H1 (cell line): ENCODE data around the gene UTP14C. TPM values are rescaled to one million over a fixed set of nuclear protein-coding genes. Genes with fewer than 3 reads are reported as not detected.

ENCODE experiments used
- CTCF ChIA-PET: fragments of 300-600 bp; sonication (Branson Sonifier 250); formaldehyde crosslinking; loops from one replicate; lab custom pipeline; 2021; ENCODE audit not compliant: partially characterized antibody; lab: Charles Lee
- POLR2A ChIA-PET: fragments of 300-600 bp; sonication (Branson Sonifier 250); formaldehyde crosslinking; loops from one replicate; lab custom pipeline; 2021; ENCODE audit warnings: inconsistent platforms; ENCODE audit not compliant: partially characterized antibody; lab: Charles Lee
- DNase-seq, 2 experiments: peaks; one replicate each; pipeline versions ENCODE4 v3.0.0 to v3.0.0-alpha.2; 2010 to 2022; ENCODE audit warnings: low spot score in 2 of 2, low read depth in 1 of 2, mixed read lengths in 1 of 2
- FAIRE-seq: peaks from 2 replicates; lab custom pipeline; 2011; peaks lifted over from hg19 to GRCh38; lab: Jason Lieb, UNC
- H2AFZ ChIP-seq: 2 replicates; pipeline ENCODE4 v1.8.1; 2012; ENCODE audit warnings: low read length, inconsistent platforms
- H2AK5ac ChIP-seq: 2 replicates; pipeline ENCODE4 v1.6.1; 2013; ENCODE audit warnings: low read depth, low read length
- H2BK120ac ChIP-seq: replicated peaks from 2 replicates; pipeline ENCODE3; 2013; ENCODE audit warnings: low read depth, low read length, inconsistent platforms
- H2BK12ac ChIP-seq: 2 replicates; pipeline ENCODE4 v1.6.1; 2013; ENCODE audit warnings: low read depth, low read length
- H2BK15ac ChIP-seq: 2 replicates; pipeline ENCODE4 v1.6.1; 2013; ENCODE audit warnings: low read length
- H2BK20ac ChIP-seq: 2 replicates; pipeline ENCODE4 v1.6.1; 2013; ENCODE audit warnings: low read length
- H2BK5ac ChIP-seq: 2 replicates; pipeline ENCODE4 v1.6.1; 2013; ENCODE audit warnings: low read depth, low read length
- H3K14ac ChIP-seq: 2 replicates; pipeline ENCODE4 v1.6.1; 2013; ENCODE audit warnings: inconsistent platforms; ENCODE audit not compliant: insufficient read length
- H3K18ac ChIP-seq: 2 replicates; pipeline ENCODE4 v1.6.1; 2013; ENCODE audit warnings: low read length; ENCODE audit errors: extremely low read depth
- H3K23ac ChIP-seq: 2 replicates; pipeline ENCODE4 v1.6.1; 2013; ENCODE audit warnings: inconsistent platforms; ENCODE audit not compliant: insufficient read length
- H3K23me2 ChIP-seq: 2 replicates; pipeline ENCODE4 v1.6.1; 2013; ENCODE audit warnings: low read depth, low read length
- H3K27ac ChIP-seq: 2 replicates; pipeline ENCODE4 v1.6.1; 2011; ENCODE audit warnings: low read depth, low read length, inconsistent platforms
- H3K27me3 ChIP-seq, 4 experiments: replicated peaks in 1 of 4; 1 replicate in 1 of 4; 2 replicates in 3 of 4; pipeline versions ENCODE4 v1.6.1 to v1.8.1; 2011 to 2013; ENCODE audit warnings: low read length in 3 of 4, mild to moderate bottlenecking in 3 of 4, inconsistent platforms in 2 of 4, mixed read lengths in 2 of 4, moderate library complexity in 1 of 4; ENCODE audit not compliant: control insufficient read depth in 3 of 4, insufficient read depth in 3 of 4; ENCODE audit errors: extremely low read depth in 1 of 4
- H3K36me3 ChIP-seq, 4 experiments: 2 replicates each; pipeline versions ENCODE4 v1.6.1 to v1.8.1; 2011 to 2013; ENCODE audit warnings: mild to moderate bottlenecking in 4 of 4, low read length in 3 of 4, moderate library complexity in 2 of 4, control low read depth in 1 of 4, inconsistent platforms in 1 of 4; ENCODE audit not compliant: insufficient read depth in 4 of 4, control insufficient read depth in 2 of 4
- H3K4ac ChIP-seq: replicated peaks from 2 replicates; pipeline ENCODE3; 2013; ENCODE audit warnings: low read length, low read depth, mixed read lengths, inconsistent platforms; ENCODE audit not compliant: insufficient read length
- H3K4me1 ChIP-seq, 4 experiments: replicated peaks in 1 of 4; 1 replicate in 1 of 4; 2 replicates in 3 of 4; pipeline versions ENCODE4 v1.6.1 to v1.8.1; 2011 to 2013; ENCODE audit warnings: low read length in 3 of 4, inconsistent platforms in 2 of 4, mixed read lengths in 1 of 4; ENCODE audit not compliant: insufficient read depth in 4 of 4, control insufficient read depth in 3 of 4
- H3K4me2 ChIP-seq, 2 experiments: 2 replicates each; pipeline versions ENCODE4 v1.6.1 to v1.8.1; 2011 to 2013; ENCODE audit warnings: low read depth in 2 of 2, low read length in 2 of 2, control low read depth in 1 of 2, inconsistent platforms in 1 of 2, mild to moderate bottlenecking in 1 of 2; ENCODE audit not compliant: insufficient read depth in 1 of 2
- H3K4me3 ChIP-seq, 4 experiments: fragments of 200-600, 300-600 bp in 1 of 4; sonication (generic), shearing (Covaris generic), sonication (Bioruptor Twin) in 1 of 4; 2 replicates each; pipeline versions ENCODE4 v1.5.1 to v1.8.1; 2011 to 2016; ENCODE audit warnings: low read length in 4 of 4, low read depth in 3 of 4, control low read depth in 2 of 4, inconsistent platforms in 2 of 4, mild to moderate bottlenecking in 2 of 4, mixed read lengths in 1 of 4, moderate library complexity in 1 of 4; ENCODE audit not compliant: insufficient read depth in 2 of 4; ENCODE audit errors: extremely low read depth in 1 of 4
- H3K56ac ChIP-seq: replicated peaks from 2 replicates; pipeline ENCODE3; 2013; ENCODE audit warnings: low read depth, mild to moderate bottlenecking, mixed read lengths, low read length, inconsistent platforms; ENCODE audit not compliant: insufficient read length
- H3K79me1 ChIP-seq: 2 replicates; pipeline ENCODE4 v1.6.1; 2013; ENCODE audit warnings: low read depth, low read length, control low read depth
- H3K79me2 ChIP-seq, 2 experiments: 2 replicates each; pipeline versions ENCODE4 v1.6.1 to v1.8.1; 2012 to 2013; ENCODE audit warnings: low read length in 2 of 2, mild to moderate bottlenecking in 2 of 2, inconsistent platforms in 1 of 2; ENCODE audit not compliant: insufficient read depth in 2 of 2, control insufficient read depth in 1 of 2
- H3K9ac ChIP-seq, 4 experiments: replicated peaks in 1 of 4; 1 replicate in 1 of 4; 2 replicates in 3 of 4; pipeline versions ENCODE4 v1.6.1 to v1.8.1; 2011 to 2013; ENCODE audit warnings: low read depth in 3 of 4, low read length in 3 of 4, control low read depth in 2 of 4, mild to moderate bottlenecking in 2 of 4, moderate library complexity in 2 of 4, inconsistent platforms in 1 of 4; ENCODE audit errors: extremely low read depth in 1 of 4
- H3K9me3 ChIP-seq, 2 experiments: 2 replicates each; pipeline versions ENCODE4 v1.6.1 to v1.8.1; 2012 to 2013; ENCODE audit warnings: mild to moderate bottlenecking in 2 of 2, moderate library complexity in 2 of 2, control low read depth in 1 of 2, inconsistent platforms in 1 of 2, low read depth in 1 of 2, low read length in 1 of 2, mixed read lengths in 1 of 2; ENCODE audit not compliant: insufficient read depth in 2 of 2
- H4K20me1 ChIP-seq, 2 experiments: replicated peaks in 1 of 2; 2 replicates each; pipeline versions ENCODE3 to v1.8.1; 2011 to 2013; ENCODE audit warnings: inconsistent platforms in 2 of 2, low read length in 2 of 2, mild to moderate bottlenecking in 1 of 2; ENCODE audit not compliant: insufficient read depth in 2 of 2, control insufficient read depth in 1 of 2
- H4K5ac ChIP-seq: 2 replicates; pipeline ENCODE4 v1.6.1; 2013; ENCODE audit warnings: low read length, low read depth, mixed read lengths, inconsistent platforms; ENCODE audit not compliant: insufficient read length
- H4K8ac ChIP-seq: 2 replicates; pipeline ENCODE4 v1.8.0; 2013; ENCODE audit warnings: mild to moderate bottlenecking, moderate library complexity, low read length, inconsistent platforms; ENCODE audit not compliant: insufficient read depth; ENCODE audit errors: extremely low read depth
- H4K91ac ChIP-seq: replicated peaks from 2 replicates; pipeline ENCODE3; 2013; ENCODE audit warnings: low read length, mixed read lengths, inconsistent platforms; ENCODE audit not compliant: insufficient read length
- BACH1 ChIP-seq: IDR thresholded peaks from 2 replicates; pipeline ENCODE4 v1.6.1; 2012; ENCODE audit warnings: low read length, improper control_type of control experiment
- CHD2 ChIP-seq: IDR thresholded peaks from 2 replicates; pipeline ENCODE4 v1.6.1; 2012; ENCODE audit warnings: low read length, improper control_type of control experiment
- CTBP2 ChIP-seq: IDR thresholded peaks from 2 replicates; pipeline ENCODE4 v1.7.0; 2011; ENCODE audit warnings: borderline replicate concordance, mild to moderate bottlenecking, moderate library complexity, mixed read lengths, low read length; ENCODE audit not compliant: insufficient read depth, insufficient read length
- GABPA ChIP-seq: IDR thresholded peaks from 2 replicates; pipeline ENCODE4 v1.6.1; 2011; ENCODE audit warnings: mild to moderate bottlenecking, low read length, moderate library complexity, borderline replicate concordance; ENCODE audit not compliant: insufficient read depth
- HDAC6 ChIP-seq: IDR thresholded peaks from one replicate; pipeline ENCODE4 v1.7.1; 2012; ENCODE audit warnings: low read depth, mild to moderate bottlenecking, inconsistent platforms, low read length, moderate library complexity
- RAD21 ChIP-seq, 2 experiments: IDR thresholded peaks in 1 of 2; conservative IDR thresholded peaks in 1 of 2; 2 replicates each; pipeline ENCODE4 v1.6.1; 2011; ENCODE audit warnings: low read depth in 2 of 2, low read length in 2 of 2, improper control_type of control experiment in 1 of 2, inconsistent platforms in 1 of 2, mild to moderate bottlenecking in 1 of 2, moderate library complexity in 1 of 2
- SIRT6 ChIP-seq: IDR thresholded peaks from one replicate; pipeline ENCODE4 v1.7.1; 2012; ENCODE audit warnings: low read length, inconsistent platforms
- YY1 ChIP-seq: IDR thresholded peaks from 2 replicates; pipeline ENCODE4 v1.6.1; 2011; ENCODE audit warnings: low read depth, mild to moderate bottlenecking, low read length
- WGBS, 2 experiments: shearing (Covaris generic) in 1 of 2; methylation state at CpG; one replicate each; pipeline versions ENCODE4 v1.1.6 to v1.1.7; 2013 to 2015; ENCODE audit warnings: low lambda C conversion rate in 2 of 2, mixed read lengths in 2 of 2, inconsistent platforms in 1 of 2, low coverage in 1 of 2, missing lambda C conversion rate in 1 of 2; ENCODE audit not compliant: insufficient replicate concordance in 2 of 2, insufficient coverage in 1 of 2, insufficient read length in 1 of 2; ENCODE audit errors: extremely low coverage in 1 of 2, missing lambda C conversion rate in 1 of 2; 5-methylcytosine and 5-hydroxymethylcytosine counted together
- polyA plus RNA-seq, 7 experiments: library from polyadenylated mRNA; depleted of rRNA in 3 of 7; stranded (reverse) in 5 of 7; unstranded in 2 of 7; fragments of >200 nt in 5 of 7; fragments of 200-250 nt in 2 of 7; gene quantifications; 1 replicate in 5 of 7; 2 replicates in 1 of 7; 4 replicates in 1 of 7; pipeline versions ENCODE4 v1.2.1 to v1.2.3, GENCODE V29; 2011 to 2013; ENCODE audit warnings: missing spikeins in 2 of 7, mixed read lengths in 2 of 7
- total RNA-seq: library from RNA; stranded (reverse); fragmentation: NEBNext Ultra II Directional; extraction: Animal tissue kit (Norgen Biotek cat#: 25700); gene quantifications from 2 replicates; pipeline ENCODE4 v1.2.1, GENCODE V29; 2021
- TF ChIP-seq, protein P1 (sequence below): IDR thresholded peaks from 2 replicates; pipeline ENCODE4 v1.6.1; 2011; ENCODE audit warnings: low read depth, mild to moderate bottlenecking, low read length; ENCODE audit not compliant: insufficient read depth

The UTP14C gene
- total and polyA plus RNA-seq, 2 of the 8 experiments (the other 6 are each of a cell fraction or from before 2014, with no cell fraction given), result 6.8 to 22.7 TPM

DNA sequence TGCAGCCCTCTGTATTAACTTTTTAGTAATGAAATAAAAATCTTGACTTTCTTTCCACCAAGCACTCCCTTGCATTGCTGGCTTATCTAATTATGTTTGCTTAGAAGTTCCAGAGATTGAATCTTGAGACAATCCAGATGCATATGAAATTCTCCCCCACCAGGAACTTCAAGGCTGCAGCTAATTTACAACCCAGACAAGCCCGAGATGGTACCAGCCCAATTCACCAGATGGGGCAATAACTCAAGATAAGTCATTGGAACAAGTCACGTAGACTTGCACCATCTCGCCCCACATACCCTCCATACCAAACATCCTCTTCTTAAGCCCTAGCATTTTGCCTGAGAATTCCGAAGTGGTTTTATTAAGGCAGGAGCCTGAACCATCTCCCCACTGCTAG is 29.0 kb downstream of the UTP14C start:
- Histone ChIP-seq H4K20me1 (no peaks in the 10 kb centered on the region), H3K9me3 (no peaks in the 10 kb centered on the region), H2BK12ac (no peak overlapping the region), H3K79me1 (no peaks in the 10 kb centered on the region), H2AFZ (no peak overlapping the region), H3K4me3 (no peak overlapping the region), H3K9ac (no peak overlapping the region), H2AK5ac (no peak overlapping the region), H4K8ac (no peak overlapping the region), H3K23me2 (no peaks in the 10 kb centered on the region), H3K27ac (no peak overlapping the region), H4K91ac (no peak overlapping the region), H2BK15ac (no peak overlapping the region), H3K23ac (no peak overlapping the region), H2BK5ac (no peak overlapping the region), H3K79me2 (no peaks in the 10 kb centered on the region), H3K14ac (no peak overlapping the region), H4K5ac (no peak overlapping the region), H3K56ac (no peak overlapping the region), H3K36me3 (no peaks in the 10 kb centered on the region), H2BK120ac (no peak overlapping the region), H3K27me3 (no peaks in the 10 kb centered on the region), H3K4me1 (no peaks in the 10 kb centered on the region; a peak in 1 of 7 replicates), H2BK20ac (no peak overlapping the region), H3K4me2 (no peak overlapping the region), H3K18ac (no peak overlapping the region), H3K4ac (no peak overlapping the region)
- FAIRE-seq, result peak; percentile 7
- TF ChIP-seq CHD2 (no peak), YY1 (no peak), HDAC6 (no peak), CTBP2 (no peak), GABPA (no peak), RAD21 (IDR thresholded peaks at IDR 0.05 in 1 of 2, conservative IDR thresholded peaks at IDR 0.05 in 1 of 2; ENCODE audit: low read depth in 2 of 2, low read length in 2 of 2) (peak in 1 of 2 experiments; percentile 16; a peak in 2 of 4 replicates), BACH1 (no peak), SIRT6 (no peak)
- TF ChIP-seq, protein P1, sequence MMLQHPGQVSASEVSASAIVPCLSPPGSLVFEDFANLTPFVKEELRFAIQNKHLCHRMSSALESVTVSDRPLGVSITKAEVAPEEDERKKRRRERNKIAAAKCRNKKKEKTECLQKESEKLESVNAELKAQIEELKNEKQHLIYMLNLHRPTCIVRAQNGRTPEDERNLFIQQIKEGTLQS, result no peak
- no peak for DNase-seq
- CTCF ChIA-PET, result no interaction called here
- POLR2A ChIA-PET, result no interaction called here
- WGBS, 2 experiments, result 84% methylated on average over 4 of the region's 4 CpGs; no CpG with 5 or more reads in 1 of the 2 experiments
